Thyroid gland (tissue), 4 donors: ENCODE measurements around the gene INVS. TPM values are rescaled to one million over a fixed set of nuclear protein-coding genes. Genes with fewer than 3 reads are reported as not detected.
"Not testable (repeated sequence)": the region's sequence is repeated elsewhere in the genome, so short reads cannot be mapped to it uniquely, and the experiment has no call there.

ENCODE experiments used
- DNase-seq, 2 donors: peaks; one replicate each; pipeline ENCODE4 v3.0.0-alpha.2; 2019
- H3K27ac ChIP-seq, 3 donors: fragments of 200-600 bp; sonication (generic); 1 replicate in 2 of 3; 2 replicates in 1 of 3; pipeline ENCODE4 v1.5.1; 2016 to 2019; ENCODE audit warnings: mild to moderate bottlenecking in 1 of 3, moderate library complexity in 1 of 3
- H3K27me3 ChIP-seq: fragments of 200-600 bp; sonication (generic); one replicate; pipeline ENCODE4 v1.5.1; 2019
- H3K36me3 ChIP-seq, 2 donors: fragments of 200-600 bp; sonication (generic); one replicate each; pipeline ENCODE4 v1.5.1; 2016 to 2019
- H3K4me1 ChIP-seq, 2 donors: fragments of 200-600 bp; sonication (generic); one replicate each; pipeline ENCODE4 v1.5.1; 2017 to 2019
- H3K4me3 ChIP-seq, 3 donors: fragments of 200-600 bp; sonication (generic); replicated peaks in 1 of 3; 1 replicate in 2 of 3; 2 replicates in 1 of 3; pipeline ENCODE4 v1.5.1; 2016; ENCODE audit warnings: mild to moderate bottlenecking in 1 of 3
- H3K9me3 ChIP-seq: fragments of 200-600 bp; sonication (generic); one replicate; pipeline ENCODE4 v1.5.1; 2017
- CTCF ChIP-seq, 6 experiments: fragments of 200-600 bp in 3 of 6; fragments of 450-650 bp in 3 of 6; sonication (generic) in 3 of 6; IDR thresholded peaks; one replicate each; pipeline ENCODE4 v1.5.1; 2016 to 2019; ENCODE audit warnings: antibody characterized with exemption in 6 of 6, mild to moderate bottlenecking in 2 of 6, inconsistent platforms in 1 of 6, moderate library complexity in 1 of 6
- POLR2A ChIP-seq, 2 donors: fragments of 450-650 bp; IDR thresholded peaks; one replicate each; pipeline ENCODE4 v1.6.1; 2017; ENCODE audit warnings: antibody characterized with exemption in 2 of 2, mild to moderate bottlenecking in 2 of 2, moderate library complexity in 1 of 2
- WGBS, 2 donors: methylation state at CpG; one replicate each; pipeline ENCODE4 v1.1.5; 2017; 5-methylcytosine and 5-hydroxymethylcytosine counted together
- intact Hi-C: fragments of 100-400 bp; cut with DNase I; formaldehyde crosslinking; loops from one replicate; pipeline ENCODE4 v1.15.1; 2023
- total RNA-seq, 4 donors: library from RNA; depleted of rRNA; stranded (reverse); fragments of >200 nt; gene quantifications; one replicate each; pipeline ENCODE4 v1.2.3, GENCODE V29; 2016

Gene INVS
- total RNA-seq, 4 donors from 2014 or later = 37.0 to 56.6 (median 45.6) TPM

GRCh38 chr9:100066539-100066938 lies 32.5 kb upstream of the INVS start:
- TF ChIP-seq CTCF (IDR thresholded peaks at IDR 0.05) (no peak), POLR2A (IDR thresholded peaks at IDR 0.05) (no peak)
- no peaks in the 10 kb centered on the region for H3K27me3 ChIP-seq
- H3K36me3 ChIP-seq = no peaks in the 10 kb centered on the region
- H3K4me1 ChIP-seq = peaks cover 0 to 8% of the 10 kb centered on the region in 2 donors
- H3K27ac ChIP-seq = no peak overlapping the region
- intact Hi-C loops = no loop called here
- H3K9me3 ChIP-seq = no peaks in the 10 kb centered on the region
- no peak overlapping the region for H3K4me3 ChIP-seq
- DNase-seq = no peak
- WGBS, 2 donors = 55 to 67% methylated on average over 2 of the region's 2 CpGs

- H3K27ac ChIP-seq, DNase-seq, H3K36me3 ChIP-seq, H3K9me3 ChIP-seq, H3K4me3 ChIP-seq, H3K4me1 ChIP-seq, intact Hi-C loops, H3K27me3 ChIP-seq: not testable (repeated sequence)
- no CpG with 5 or more reads among the region's 30 CpGs for WGBS, 2 donors
Observed at GRCh38 chr9:100067990-100068389, 31.1 kb upstream of the INVS start.

- H3K27ac ChIP-seq, H3K4me1 ChIP-seq, DNase-seq, intact Hi-C loops, H3K27me3 ChIP-seq, H3K36me3 ChIP-seq, H3K4me3 ChIP-seq, H3K9me3 ChIP-seq: not testable (repeated sequence)
- WGBS, 2 donors = 88 to 100% methylated on average over 1 of the region's 3 CpGs
Observed at GRCh38 chr9:100069068-100069467, 30.0 kb upstream of the INVS start.

GRCh38 chr9:100070104-100071041 lies 28.7 kb upstream of the INVS start:
- DNase-seq = no peak
- no peak overlapping the region for H3K27ac ChIP-seq
- no peaks in the 10 kb centered on the region for H3K36me3 ChIP-seq
- H3K27me3 ChIP-seq = no peaks in the 10 kb centered on the region
- H3K4me3 ChIP-seq = no peak overlapping the region
- TF ChIP-seq CTCF (IDR thresholded peaks at IDR 0.05) (no peak), POLR2A (IDR thresholded peaks at IDR 0.05) (no peak)
- WGBS, 2 donors = 88 to 89% methylated on average over 2 of the region's 2 CpGs
- intact Hi-C loops = no loop called here
- no peaks in the 10 kb centered on the region for H3K9me3 ChIP-seq
- peaks cover 6 to 8% of the 10 kb centered on the region in 2 donors for H3K4me1 ChIP-seq

GRCh38 chr9:100071271-100071670 lies 27.8 kb upstream of the INVS start:
- no peak overlapping the region for H3K4me3 ChIP-seq
- no peak for TF ChIP-seq CTCF (IDR thresholded peaks at IDR 0.05)
- TF ChIP-seq POLR2A (IDR thresholded peaks at IDR 0.05) = no peak
- H3K9me3 ChIP-seq = no peaks in the 10 kb centered on the region
- H3K36me3 ChIP-seq = no peaks in the 10 kb centered on the region
- 86 to 93% methylated on average over 2 of the region's 2 CpGs for WGBS, 2 donors
- H3K27me3 ChIP-seq = no peaks in the 10 kb centered on the region
- intact Hi-C loops = no loop called here
- no peak for DNase-seq
- no peak overlapping the region for H3K27ac ChIP-seq
- peaks cover 3 to 6% of the 10 kb centered on the region in 2 donors for H3K4me1 ChIP-seq

- no peaks in the 10 kb centered on the region for H3K36me3 ChIP-seq
- peaks cover 0 to 6% of the 10 kb centered on the region in 2 donors for H3K4me1 ChIP-seq
- no peaks in the 10 kb centered on the region for H3K9me3 ChIP-seq
- no peak overlapping the region for H3K4me3 ChIP-seq
- WGBS, 2 donors = 66 to 79% methylated on average over 2 of the region's 2 CpGs
- no peaks in the 10 kb centered on the region for H3K27me3 ChIP-seq
- H3K27ac ChIP-seq = no peak overlapping the region
- DNase-seq = no peak
- TF ChIP-seq CTCF (IDR thresholded peaks at IDR 0.05) = no peak
- TF ChIP-seq POLR2A (IDR thresholded peaks at IDR 0.05) = no peak
- intact Hi-C loops = no loop called here
Observed at GRCh38 chr9:100072805-100073204, 26.2 kb upstream of the INVS start.
